Endothelial cell of umbilical vein (primary cell): ENCODE results near the gene F3. TPM values are rescaled to one million over a fixed set of nuclear protein-coding genes. Genes with fewer than 3 reads are reported as not detected.

Source experiments
- BruUV-seq: library from RNA; stranded (reverse); fragments of 400-500 nt; replicated peaks from 2 replicates; lab custom pipeline; 2021; lab: Mats Ljungman, UMichigan
- CTCF ChIA-PET: fragments of 300-600, 350-600 bp; sonication (Branson Sonifier 250); formaldehyde crosslinking; loops from one replicate; lab custom pipeline; 2021; ENCODE audit warnings: antibody characterized with exemption, inconsistent platforms; lab: Charles Lee
- POLR2A ChIA-PET: fragments of 300-600, 350-600 bp; sonication (Branson Sonifier 250); formaldehyde crosslinking; loops from one replicate; lab custom pipeline; 2021; ENCODE audit warnings: antibody characterized with exemption, inconsistent platforms; lab: Charles Lee
- DNase-seq: peaks from one replicate; pipeline ENCODE4 v3.0.0-alpha.2; 2011; ENCODE audit warnings: low read depth, low spot score
- FAIRE-seq: peaks from 2 replicates; lab custom pipeline; 2011; peaks lifted over from hg19 to GRCh38; lab: Jason Lieb, UNC
- H2AFZ ChIP-seq: 2 replicates; pipeline ENCODE4 v1.6.0; 2012; ENCODE audit warnings: low read depth, low read length, control low read depth, inconsistent platforms
- H3K27ac ChIP-seq: 2 replicates; pipeline ENCODE4 v1.5.1; 2011; ENCODE audit warnings: low read depth, mild to moderate bottlenecking, control low read depth, low read length, moderate library complexity; ENCODE audit not compliant: insufficient read depth
- H3K27me3 ChIP-seq, 2 experiments: 2 replicates each; pipeline versions ENCODE4 v1.6.0 to v1.6.1; 2011; ENCODE audit warnings: low read length in 2 of 2, mixed read lengths in 1 of 2; ENCODE audit not compliant: control insufficient read depth in 2 of 2, insufficient read depth in 2 of 2
- H3K36me3 ChIP-seq, 2 experiments: 2 replicates in 1 of 2; 3 replicates in 1 of 2; pipeline ENCODE4 v1.5.1; 2011; ENCODE audit warnings: low read length in 2 of 2, mild to moderate bottlenecking in 1 of 2, moderate library complexity in 1 of 2; ENCODE audit not compliant: control insufficient read depth in 2 of 2, insufficient read depth in 2 of 2; ENCODE audit errors: extremely low read depth in 1 of 2
- H3K4me1 ChIP-seq: 3 replicates; pipeline ENCODE4 v1.5.1; 2011; ENCODE audit warnings: mild to moderate bottlenecking, low read length; ENCODE audit not compliant: control insufficient read depth, insufficient read depth; ENCODE audit errors: extremely low read depth
- H3K4me2 ChIP-seq: 2 replicates; pipeline ENCODE4 v1.6.1; 2011; ENCODE audit warnings: low read length, control low read depth, mixed read lengths; ENCODE audit not compliant: insufficient read depth
- H3K4me3 ChIP-seq, 3 experiments: fragments of 200-600 bp in 1 of 3; sonication (generic), shearing (Covaris generic) in 1 of 3; replicated peaks in 1 of 3; 2 replicates each; pipeline ENCODE4 v1.5.1; 2011 to 2016; ENCODE audit warnings: control low read depth in 3 of 3, low read length in 3 of 3, mild to moderate bottlenecking in 2 of 3, inconsistent platforms in 1 of 3, low read depth in 1 of 3, moderate library complexity in 1 of 3; ENCODE audit not compliant: insufficient read depth in 1 of 3
- H3K79me2 ChIP-seq: 2 replicates; pipeline ENCODE4 v1.6.0; 2012; ENCODE audit warnings: low read length, inconsistent platforms; ENCODE audit not compliant: control insufficient read depth, insufficient read depth
- H3K9ac ChIP-seq: replicated peaks from 2 replicates; pipeline ENCODE3; 2011; ENCODE audit warnings: low read length, control low read depth; ENCODE audit not compliant: insufficient read depth; ENCODE audit errors: extremely low read depth
- H3K9me1 ChIP-seq: replicated peaks from 3 replicates; pipeline ENCODE4 v1.6.0; 2011; ENCODE audit warnings: mild to moderate bottlenecking, low read length; ENCODE audit not compliant: control insufficient read depth, insufficient read depth; ENCODE audit errors: extremely low read depth
- H3K9me3 ChIP-seq: replicated peaks from 2 replicates; pipeline ENCODE4 v1.5.1; 2012; ENCODE audit warnings: low read length, inconsistent platforms; ENCODE audit not compliant: control insufficient read depth, insufficient read depth
- H4K20me1 ChIP-seq: replicated peaks from 2 replicates; pipeline ENCODE3; 2011; ENCODE audit warnings: mild to moderate bottlenecking, low read length; ENCODE audit not compliant: control insufficient read depth, insufficient read depth; ENCODE audit errors: extremely low read depth
- EZH2 ChIP-seq: IDR thresholded peaks from 2 replicates; pipeline ENCODE4 v1.6.1; 2012; ENCODE audit warnings: borderline replicate concordance, low read depth, mild to moderate bottlenecking, moderate library complexity, low read length, inconsistent platforms; ENCODE audit not compliant: severe bottlenecking
- FOS ChIP-seq: IDR thresholded peaks from 2 replicates; pipeline ENCODE4 v1.6.1; 2011; ENCODE audit warnings: mild to moderate bottlenecking, low read length, moderate library complexity, borderline replicate concordance; ENCODE audit not compliant: insufficient read depth
- GATA2 ChIP-seq: IDR thresholded peaks from 2 replicates; pipeline ENCODE4 v1.7.0; 2011; ENCODE audit warnings: low read depth, mild to moderate bottlenecking, moderate library complexity, mixed read lengths, low read length; ENCODE audit not compliant: insufficient read length, insufficient read depth
- JUN ChIP-seq: IDR thresholded peaks from 2 replicates; pipeline ENCODE4 v1.6.1; 2011; ENCODE audit warnings: borderline replicate concordance, low read depth; ENCODE audit not compliant: insufficient read length, insufficient read depth
- MYC ChIP-seq: IDR thresholded peaks from one replicate; pipeline ENCODE4 v1.6.1; 2011; ENCODE audit warnings: mild to moderate bottlenecking, low read depth, low read length
- POLR2A ChIP-seq: IDR thresholded peaks from 2 replicates; pipeline ENCODE4 v1.6.1; 2012; ENCODE audit warnings: low read depth, mild to moderate bottlenecking, control low read depth, low read length
- POLR2AphosphoS5 ChIP-seq: IDR thresholded peaks from 2 replicates; pipeline ENCODE4 v1.6.1; 2012; ENCODE audit warnings: low read depth, mild to moderate bottlenecking, control low read depth, low read length, moderate library complexity; ENCODE audit not compliant: insufficient read depth
- dilution Hi-C: fragments of 300-500 bp; cut with MboI; formaldehyde crosslinking; loops from one replicate; pipeline ENCODE4 v1.15.0; 2019; ENCODE audit warnings: low sequenced_read_pairs; ENCODE audit not compliant: extremely low pct_ligation_motif_present
- intact Hi-C: fragments of 100-400 bp; cut with micrococcal nuclease; formaldehyde crosslinking; loops from one replicate; pipeline ENCODE4 v1.10.0; 2022
- polyA plus RNA-seq, 4 experiments: library from polyadenylated mRNA; depleted of rRNA in 3 of 4; stranded (reverse) in 3 of 4; unstranded in 1 of 4; fragments of >200 nt; gene quantifications; 2 replicates each; pipeline versions ENCODE4 v1.2.1 to v1.2.3, GENCODE V29; 2011 to 2012; ENCODE audit warnings: missing spikeins in 1 of 4
- total RNA-seq: library from RNA; stranded (reverse); gene quantifications from 2 replicates; pipeline ENCODE4 v1.2.3, GENCODE V29; 2021
- TF ChIP-seq, protein P1 (sequence below), 2 donors: IDR thresholded peaks; 1 replicate in 1 of 2; 2 replicates in 1 of 2; pipeline ENCODE4 v1.5.1; 2011; ENCODE audit warnings: low read length in 2 of 2, mild to moderate bottlenecking in 2 of 2, moderate library complexity in 2 of 2, control low read depth in 1 of 2, inconsistent platforms in 1 of 2, low read depth in 1 of 2; ENCODE audit not compliant: insufficient read depth in 1 of 2; ENCODE audit errors: extremely low read depth in 1 of 2
- TF ChIP-seq, protein P2 (sequence below): IDR thresholded peaks from 2 replicates; pipeline ENCODE4 v1.6.1; 2011; ENCODE audit not compliant: insufficient read depth, insufficient read length

F3 gene
- total and polyA plus RNA-seq, 2 donors (not counting 3 experiments of a cell fraction or from before 2014, with no cell fraction given): 1.2 to 2.3 TPM

DNA sequence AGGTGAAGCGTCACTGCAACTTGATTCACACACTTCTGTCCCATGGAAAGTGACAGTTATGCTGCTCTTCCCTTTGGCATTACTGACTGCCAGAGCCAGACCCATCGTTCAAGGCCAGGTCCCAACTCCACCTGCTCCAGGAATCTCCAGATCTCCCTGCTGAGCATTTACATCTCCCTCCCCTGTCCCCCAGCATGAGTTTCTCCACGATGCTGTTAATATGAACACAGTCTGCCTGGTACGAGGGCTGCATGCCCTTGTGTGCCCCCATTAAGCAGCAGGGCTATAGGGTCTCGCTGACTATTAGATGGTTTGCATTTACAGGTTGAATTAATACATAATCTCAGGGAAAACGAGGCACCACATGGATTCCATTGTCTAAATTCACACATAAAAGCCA lies 4.3 kb downstream of the F3 start:
- H2AFZ ChIP-seq: no peak overlapping the region
- no peak overlapping the region for H3K27ac ChIP-seq
- H4K20me1 ChIP-seq: no peaks in the 10 kb centered on the region
- no TSS peak for BruUV-seq
- no peaks in the 10 kb centered on the region for H3K9me1 ChIP-seq
- H3K79me2 ChIP-seq: no peaks in the 10 kb centered on the region
- no peaks in the 10 kb centered on the region for H3K9me3 ChIP-seq
- H3K27me3 ChIP-seq: no peaks in the 10 kb centered on the region
- DNase-seq (no peak), FAIRE-seq (no peak)
- H3K36me3 ChIP-seq: no peaks in the 10 kb centered on the region
- H3K4me2 ChIP-seq: no peak overlapping the region
- no peak overlapping the region for H3K4me3 ChIP-seq
- intact Hi-C loops (no loop called here), dilution Hi-C loops (loop anchor here (25.0 kb wide), 1 partner anchor 275 kb away; the partner anchor contains the start of gene SLC44A3)
- POLR2A ChIA-PET: no interaction called here
- peaks cover 4% of the 10 kb centered on the region for H3K4me1 ChIP-seq
- TF ChIP-seq MYC (no peak), FOS (no peak), POLR2AphosphoS5 (no peak), EZH2 (no peak), GATA2 (no peak), POLR2A (no peak), JUN (no peak)
- TF ChIP-seq, protein P1, sequence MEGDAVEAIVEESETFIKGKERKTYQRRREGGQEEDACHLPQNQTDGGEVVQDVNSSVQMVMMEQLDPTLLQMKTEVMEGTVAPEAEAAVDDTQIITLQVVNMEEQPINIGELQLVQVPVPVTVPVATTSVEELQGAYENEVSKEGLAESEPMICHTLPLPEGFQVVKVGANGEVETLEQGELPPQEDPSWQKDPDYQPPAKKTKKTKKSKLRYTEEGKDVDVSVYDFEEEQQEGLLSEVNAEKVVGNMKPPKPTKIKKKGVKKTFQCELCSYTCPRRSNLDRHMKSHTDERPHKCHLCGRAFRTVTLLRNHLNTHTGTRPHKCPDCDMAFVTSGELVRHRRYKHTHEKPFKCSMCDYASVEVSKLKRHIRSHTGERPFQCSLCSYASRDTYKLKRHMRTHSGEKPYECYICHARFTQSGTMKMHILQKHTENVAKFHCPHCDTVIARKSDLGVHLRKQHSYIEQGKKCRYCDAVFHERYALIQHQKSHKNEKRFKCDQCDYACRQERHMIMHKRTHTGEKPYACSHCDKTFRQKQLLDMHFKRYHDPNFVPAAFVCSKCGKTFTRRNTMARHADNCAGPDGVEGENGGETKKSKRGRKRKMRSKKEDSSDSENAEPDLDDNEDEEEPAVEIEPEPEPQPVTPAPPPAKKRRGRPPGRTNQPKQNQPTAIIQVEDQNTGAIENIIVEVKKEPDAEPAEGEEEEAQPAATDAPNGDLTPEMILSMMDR (IDR thresholded peaks at IDR 0.05; ENCODE audit: extremely low read depth in 1 of 2, insufficient read depth in 1 of 2, low read depth in 1 of 2, low read length in 2 of 2): no peak
- TF ChIP-seq, protein P2, sequence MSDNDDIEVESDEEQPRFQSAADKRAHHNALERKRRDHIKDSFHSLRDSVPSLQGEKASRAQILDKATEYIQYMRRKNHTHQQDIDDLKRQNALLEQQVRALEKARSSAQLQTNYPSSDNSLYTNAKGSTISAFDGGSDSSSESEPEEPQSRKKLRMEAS: no peak
- CTCF ChIA-PET: no interaction called here
- H3K9ac ChIP-seq: no peak overlapping the region
